H9 (cell line): ENCODE measurements around the gene RPL38. TPM values are rescaled to one million over a fixed set of nuclear protein-coding genes. Genes with fewer than 3 reads are reported as not detected.

Experiments used
- DNase-seq: peaks from one replicate; pipeline ENCODE4 v3.0.0-alpha.2; 2017
- H2AFZ ChIP-seq: one replicate; pipeline ENCODE4 v1.6.1; 2013; ENCODE audit warnings: mild to moderate bottlenecking, low read length, control low read depth, moderate library complexity
- H2AK5ac ChIP-seq: 2 replicates; pipeline ENCODE4 v1.6.1; 2013; ENCODE audit warnings: low read length, control low read depth, mixed read lengths; ENCODE audit not compliant: insufficient read length
- H2BK120ac ChIP-seq: one replicate; pipeline ENCODE4 v1.6.1; 2013; ENCODE audit warnings: low read depth, mild to moderate bottlenecking, low read length, control low read depth, inconsistent platforms; ENCODE audit not compliant: poor library complexity, severe bottlenecking
- H2BK12ac ChIP-seq: 2 replicates; pipeline ENCODE4 v1.6.1; 2013; ENCODE audit warnings: low read length, control low read depth, mixed read lengths, low read depth; ENCODE audit not compliant: insufficient read length
- H2BK15ac ChIP-seq: 2 replicates; pipeline ENCODE4 v1.6.1; 2013; ENCODE audit warnings: low read depth, low read length, control low read depth
- H2BK20ac ChIP-seq: one replicate; pipeline ENCODE4 v1.6.1; 2013; ENCODE audit warnings: low read depth, mild to moderate bottlenecking, low read length, control low read depth, inconsistent platforms; ENCODE audit not compliant: poor library complexity, severe bottlenecking
- H2BK5ac ChIP-seq: 2 replicates; pipeline ENCODE4 v1.6.1; 2013; ENCODE audit warnings: low read length, control low read depth, mixed read lengths; ENCODE audit not compliant: insufficient read length
- H3K14ac ChIP-seq: 2 replicates; pipeline ENCODE4 v1.6.1; 2013; ENCODE audit warnings: low read length, control low read depth; ENCODE audit not compliant: insufficient read depth
- H3K18ac ChIP-seq: 2 replicates; pipeline ENCODE4 v1.6.1; 2013; ENCODE audit warnings: low read depth, mild to moderate bottlenecking, mixed read lengths, low read length, control low read depth; ENCODE audit not compliant: insufficient read length
- H3K23ac ChIP-seq: 2 replicates; pipeline ENCODE4 v1.6.1; 2013; ENCODE audit warnings: low read length, control low read depth, mixed read lengths, low read depth; ENCODE audit not compliant: insufficient read length
- H3K23me2 ChIP-seq: 2 replicates; pipeline ENCODE4 v1.6.1; 2013; ENCODE audit warnings: low read depth, mild to moderate bottlenecking, mixed read lengths, low read length, control low read depth; ENCODE audit not compliant: insufficient read length, poor library complexity, severe bottlenecking
- H3K27ac ChIP-seq: 2 replicates; pipeline ENCODE4 v1.5.1; 2013; ENCODE audit warnings: low read length, control low read depth, mixed read lengths, low read depth; ENCODE audit not compliant: insufficient read length
- H3K27me3 ChIP-seq: 2 replicates; pipeline ENCODE4 v1.6.1; 2013; ENCODE audit warnings: low read length, control low read depth, inconsistent platforms; ENCODE audit not compliant: insufficient read depth
- H3K4ac ChIP-seq: 2 replicates; pipeline ENCODE4 v1.6.1; 2013; ENCODE audit warnings: low read depth, mild to moderate bottlenecking, control low read depth, inconsistent platforms, low read length, moderate library complexity
- H3K4me1 ChIP-seq: 2 replicates; pipeline ENCODE4 v1.6.1; 2013; ENCODE audit warnings: low read length, control low read depth, inconsistent platforms; ENCODE audit not compliant: insufficient read depth
- H3K4me2 ChIP-seq: 2 replicates; pipeline ENCODE4 v1.6.1; 2013; ENCODE audit warnings: low read length, control low read depth, mixed read lengths; ENCODE audit not compliant: insufficient read length, insufficient read depth
- H3K56ac ChIP-seq: 2 replicates; pipeline ENCODE4 v1.6.1; 2013; ENCODE audit warnings: low read depth, mild to moderate bottlenecking, mixed read lengths, low read length, control low read depth; ENCODE audit not compliant: insufficient read length
- H3K79me1 ChIP-seq: 2 replicates; pipeline ENCODE4 v1.6.1; 2013; ENCODE audit warnings: low read depth, mild to moderate bottlenecking, moderate library complexity, low read length, control low read depth, inconsistent platforms; ENCODE audit not compliant: insufficient read depth, poor library complexity, severe bottlenecking
- H3K79me2 ChIP-seq: 2 replicates; pipeline ENCODE4 v1.6.1; 2013; ENCODE audit warnings: low read length, control low read depth, inconsistent platforms; ENCODE audit not compliant: insufficient read depth
- H3K9ac ChIP-seq: 2 replicates; pipeline ENCODE4 v1.6.1; 2013; ENCODE audit warnings: low read length, control low read depth, mixed read lengths; ENCODE audit not compliant: insufficient read length; ENCODE audit errors: extremely low read depth
- H3K9me3 ChIP-seq: one replicate; pipeline ENCODE4 v1.6.1; 2013; ENCODE audit warnings: low read depth, low read length, inconsistent platforms; ENCODE audit not compliant: control insufficient read depth
- H3T11ph ChIP-seq: one replicate; pipeline ENCODE4 v1.6.1; 2013; ENCODE audit warnings: mild to moderate bottlenecking, low read length, control low read depth, inconsistent platforms
- H4K20me1 ChIP-seq: one replicate; pipeline ENCODE4 v1.6.1; 2013; ENCODE audit not compliant: control insufficient read depth, insufficient read length, insufficient read depth
- H4K5ac ChIP-seq: 2 replicates; pipeline ENCODE4 v1.6.1; 2013; ENCODE audit warnings: low read depth, mild to moderate bottlenecking, mixed read lengths, low read length, control low read depth; ENCODE audit not compliant: insufficient read length
- H4K8ac ChIP-seq: replicated peaks from 2 replicates; pipeline ENCODE4 v1.6.1; 2013; ENCODE audit warnings: low read length, control low read depth, mixed read lengths, low read depth; ENCODE audit not compliant: insufficient read length
- H4K91ac ChIP-seq: 2 replicates; pipeline ENCODE4 v1.6.1; 2013; ENCODE audit warnings: low read depth, mild to moderate bottlenecking, moderate library complexity, mixed read lengths, low read length, control low read depth; ENCODE audit not compliant: insufficient read length
- H3K27ac Mint-ChIP-seq, 3 experiments: 2 replicates in 2 of 3; 3 replicates in 1 of 3; pipeline ENCODE4 v1.8.0; 2020 to 2021; ENCODE audit warnings: mixed read lengths in 3 of 3, mild to moderate bottlenecking in 1 of 3, moderate library complexity in 1 of 3
- H3K27me3 Mint-ChIP-seq: 2 replicates; pipeline ENCODE4 v1.8.0; 2021; ENCODE audit warnings: low read depth, mild to moderate bottlenecking, moderate library complexity, mixed read lengths
- H3K36me3 Mint-ChIP-seq, 3 experiments: 2 replicates in 2 of 3; 3 replicates in 1 of 3; pipeline ENCODE4 v1.8.0; 2020 to 2021; ENCODE audit warnings: low read depth in 3 of 3, mixed read lengths in 3 of 3; ENCODE audit not compliant: insufficient read depth in 1 of 3
- H3K4me1 Mint-ChIP-seq, 2 experiments: 2 replicates each; pipeline ENCODE4 v1.8.0; 2020; ENCODE audit warnings: mixed read lengths in 2 of 2
- H3K4me3 Mint-ChIP-seq, 2 experiments: 2 replicates in 1 of 2; 3 replicates in 1 of 2; pipeline ENCODE4 v1.8.0; 2020 to 2021; ENCODE audit warnings: mild to moderate bottlenecking in 2 of 2, mixed read lengths in 2 of 2, moderate library complexity in 1 of 2
- H3K9me3 Mint-ChIP-seq, 2 experiments: 2 replicates in 1 of 2; 3 replicates in 1 of 2; pipeline ENCODE4 v1.8.0; 2020; ENCODE audit warnings: mild to moderate bottlenecking in 2 of 2, mixed read lengths in 2 of 2, moderate library complexity in 1 of 2
- WGBS: extraction: QIAGEN DNeasy Blood & Tissue Kit; methylation state at CpG from one replicate; pipeline ENCODE4 v1.1.7; 2013; ENCODE audit warnings: missing lambda C conversion rate, low lambda C conversion rate, mixed read lengths; ENCODE audit not compliant: insufficient read length; ENCODE audit errors: extremely low coverage; 5-methylcytosine and 5-hydroxymethylcytosine counted together
- total RNA-seq: library from RNA; stranded (reverse); gene quantifications from 2 replicates; pipeline ENCODE4 v1.2.1, GENCODE V29; 2021
- TF ChIP-seq, protein P1 (sequence below): fragments of 200-600 bp; sonication (generic); conservative IDR thresholded peaks from 3 replicates; pipeline ENCODE4 v1.8.0; 2021; ENCODE audit warnings: antibody characterized with exemption, mild to moderate bottlenecking

The RPL38 gene
- total RNA-seq, 1 experiment from 2014 or later: 1,358 TPM

DNA sequence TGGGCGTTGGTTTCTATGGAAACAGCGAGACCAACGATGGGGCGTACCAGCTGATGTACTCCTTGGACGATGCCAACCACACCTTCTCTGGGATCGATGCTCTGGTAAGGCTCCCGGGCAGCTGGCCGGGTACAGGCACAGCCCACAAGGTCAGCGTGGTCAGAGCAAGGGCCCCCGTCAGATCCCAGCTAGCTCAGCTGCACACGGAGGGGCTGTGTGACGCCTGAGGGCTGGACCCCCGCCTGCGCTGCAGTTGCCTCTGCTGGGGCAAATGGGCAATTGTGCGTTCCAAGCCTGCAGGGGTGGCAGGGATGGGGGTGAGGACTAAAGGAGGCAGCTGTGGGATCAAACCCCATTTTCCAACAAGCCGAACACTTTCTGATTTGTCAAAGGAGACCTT lies 27.4 kb downstream of the RPL38 start:
- Histone ChIP-seq H4K91ac (no peak overlapping the region), H4K20me1 (no peaks in the 10 kb centered on the region), H3K14ac (no peak overlapping the region), H3K23ac (no peak overlapping the region), H3K4me1 (no peaks in the 10 kb centered on the region), H3K4me2 (no peak overlapping the region), H2BK15ac (no peak overlapping the region), H3K4ac (no peak overlapping the region), H3K56ac (no peak overlapping the region), H2AFZ (no peak overlapping the region), H4K5ac (no peak overlapping the region), H3T11ph (no peak overlapping the region), H3K79me2 (no peaks in the 10 kb centered on the region), H2AK5ac (no peak overlapping the region), H3K9ac (no peak overlapping the region), H2BK20ac (no peak overlapping the region), H3K18ac (no peak overlapping the region), H3K9me3 (no peaks in the 10 kb centered on the region), H2BK5ac (no peak overlapping the region), H3K27ac (no peak overlapping the region), H2BK120ac (no peak overlapping the region), H2BK12ac (no peak overlapping the region), H3K27me3 (no peaks in the 10 kb centered on the region), H3K79me1 (no peaks in the 10 kb centered on the region), H4K8ac (no peak overlapping the region), H3K23me2 (no peaks in the 10 kb centered on the region)
- H3K27me3 Mint-ChIP-seq: peaks cover 6% of the 10 kb centered on the region
- no peak for DNase-seq
- H3K4me1 Mint-ChIP-seq: peaks cover 8 to 39% of the 10 kb centered on the region in 2 experiments
- TF ChIP-seq, protein P1, sequence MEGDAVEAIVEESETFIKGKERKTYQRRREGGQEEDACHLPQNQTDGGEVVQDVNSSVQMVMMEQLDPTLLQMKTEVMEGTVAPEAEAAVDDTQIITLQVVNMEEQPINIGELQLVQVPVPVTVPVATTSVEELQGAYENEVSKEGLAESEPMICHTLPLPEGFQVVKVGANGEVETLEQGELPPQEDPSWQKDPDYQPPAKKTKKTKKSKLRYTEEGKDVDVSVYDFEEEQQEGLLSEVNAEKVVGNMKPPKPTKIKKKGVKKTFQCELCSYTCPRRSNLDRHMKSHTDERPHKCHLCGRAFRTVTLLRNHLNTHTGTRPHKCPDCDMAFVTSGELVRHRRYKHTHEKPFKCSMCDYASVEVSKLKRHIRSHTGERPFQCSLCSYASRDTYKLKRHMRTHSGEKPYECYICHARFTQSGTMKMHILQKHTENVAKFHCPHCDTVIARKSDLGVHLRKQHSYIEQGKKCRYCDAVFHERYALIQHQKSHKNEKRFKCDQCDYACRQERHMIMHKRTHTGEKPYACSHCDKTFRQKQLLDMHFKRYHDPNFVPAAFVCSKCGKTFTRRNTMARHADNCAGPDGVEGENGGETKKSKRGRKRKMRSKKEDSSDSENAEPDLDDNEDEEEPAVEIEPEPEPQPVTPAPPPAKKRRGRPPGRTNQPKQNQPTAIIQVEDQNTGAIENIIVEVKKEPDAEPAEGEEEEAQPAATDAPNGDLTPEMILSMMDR: no peak
- no peaks in the 10 kb centered on the region for H3K36me3 Mint-ChIP-seq
- H3K9me3 Mint-ChIP-seq: no peaks in the 10 kb centered on the region
- H3K27ac Mint-ChIP-seq: no peak overlapping the region
- no peak overlapping the region for H3K4me3 Mint-ChIP-seq
- no CpG with 5 or more reads among the region's 16 CpGs for WGBS
